Caco-2 (cell line): Measurements from ENCODE around the gene ALK. TPM values are rescaled to one million over a fixed set of nuclear protein-coding genes. Genes with fewer than 3 reads are reported as not detected.

Experiments
- BruUV-seq: library from RNA; stranded (reverse); fragments of 400-500 nt; replicated peaks from 2 replicates; lab custom pipeline; 2021; lab: Mats Ljungman, UMichigan
- CTCF ChIA-PET: fragments of 300-600 bp; sonication (Branson Sonifier 250); formaldehyde crosslinking; loops from one replicate; lab custom pipeline; 2022; ENCODE audit warnings: antibody characterized with exemption; lab: Charles Lee
- POLR2A ChIA-PET: fragments of 300-600 bp; sonication (Branson Sonifier 250); formaldehyde crosslinking; loops from one replicate; lab custom pipeline; 2022; ENCODE audit warnings: antibody characterized with exemption; lab: Charles Lee
- DNase-seq, 2 experiments: peaks; one replicate each; pipeline versions ENCODE4 v3.0.0 to v3.0.0-alpha.2; 2020 to 2022
- H3K27me3 ChIP-seq: replicated peaks from 2 replicates; pipeline ENCODE4 v1.6.0; 2011; ENCODE audit warnings: low read length; ENCODE audit not compliant: control insufficient read depth, insufficient read depth
- H3K36me3 ChIP-seq: 2 replicates; pipeline ENCODE4 v1.5.1; 2011; ENCODE audit warnings: low read length; ENCODE audit not compliant: control insufficient read depth, insufficient read depth
- H3K4me1 ChIP-seq: fragments of 250-450 bp; sonication (Bioruptor Pico); 2 replicates; pipeline ENCODE4 v1.5.1; 2020; ENCODE audit warnings: mild to moderate bottlenecking
- H3K4me3 ChIP-seq: 2 replicates; pipeline ENCODE4 v1.5.1; 2011; ENCODE audit warnings: low read depth, mild to moderate bottlenecking, control low read depth, low read length
- H3K9me3 ChIP-seq: fragments of 250-450 bp; sonication (Bioruptor Pico); 2 replicates; pipeline ENCODE4 v1.5.1; 2020; ENCODE audit warnings: mild to moderate bottlenecking, moderate library complexity
- H3K27ac Mint-ChIP-seq: one replicate; pipeline ENCODE4 v1.8.0; 2022; ENCODE audit warnings: mixed read lengths; ENCODE audit not compliant: unreplicated experiment
- H3K27me3 Mint-ChIP-seq: one replicate; pipeline ENCODE4 v1.8.0; 2022; ENCODE audit warnings: mixed read lengths; ENCODE audit not compliant: insufficient read depth, unreplicated experiment
- H3K36me3 Mint-ChIP-seq: one replicate; pipeline ENCODE4 v1.8.0; 2022; ENCODE audit warnings: mild to moderate bottlenecking, mixed read lengths; ENCODE audit not compliant: insufficient read depth, unreplicated experiment
- H3K4me1 Mint-ChIP-seq: one replicate; pipeline ENCODE4 v1.8.0; 2022; ENCODE audit warnings: low read depth, mixed read lengths; ENCODE audit not compliant: unreplicated experiment
- H3K4me3 Mint-ChIP-seq: one replicate; pipeline ENCODE4 v1.8.0; 2022; ENCODE audit warnings: mild to moderate bottlenecking, moderate library complexity, mixed read lengths; ENCODE audit not compliant: unreplicated experiment
- H3K9me3 Mint-ChIP-seq: one replicate; pipeline ENCODE4 v1.8.0; 2022; ENCODE audit warnings: mixed read lengths; ENCODE audit not compliant: unreplicated experiment
- intact Hi-C: fragments of 100-400 bp; cut with micrococcal nuclease; formaldehyde crosslinking; loops from one replicate; pipeline ENCODE4 v1.10.0; 2022; ENCODE audit not compliant: unreplicated experiment
- total RNA-seq: library from RNA; stranded (reverse); gene quantifications from 2 replicates; pipeline ENCODE4 v1.2.3, GENCODE V29; 2022
- TF ChIP-seq, protein P1 (sequence below), 2 experiments: fragments of 200-600 bp in 1 of 2; IDR thresholded peaks; 1 replicate in 1 of 2; 2 replicates in 1 of 2; pipeline versions ENCODE4 v1.5.1 to v1.8.0; 2011 to 2022; ENCODE audit warnings: antibody characterized with exemption in 1 of 2, control low read depth in 1 of 2, inconsistent platforms in 1 of 2, low read depth in 1 of 2, low read length in 1 of 2, mild to moderate bottlenecking in 1 of 2, moderate library complexity in 1 of 2; ENCODE audit not compliant: insufficient read depth in 1 of 2, severe bottlenecking in 1 of 2, unreplicated experiment in 1 of 2

ALK gene
- total RNA-seq, 1 experiment from 2014 or later: 0.11 TPM

DNA sequence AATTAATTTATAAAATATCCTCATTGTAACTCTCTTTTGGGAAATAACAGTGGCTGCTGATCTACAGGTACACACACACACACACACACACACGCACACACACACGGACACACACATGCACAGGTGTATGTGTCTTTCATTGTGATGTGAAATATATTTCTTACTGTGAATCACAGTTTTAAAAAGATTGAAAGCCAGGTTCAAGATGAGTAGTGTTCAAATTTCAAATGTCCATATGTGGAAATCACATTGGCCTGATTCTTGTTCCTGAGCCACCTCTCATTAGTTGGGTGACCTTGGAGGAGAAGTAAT, 372.4 kb downstream of the ALK start:
- Mint-ChIP-seq H3K9me3 (no peaks in the 10 kb centered on the region), H3K27ac (no peak overlapping the region)

GRCh38 chr2:29544917-29545316, 376.5 kb downstream of the ALK start:
- intact Hi-C loops: no loop called here
- TF ChIP-seq, protein P1, sequence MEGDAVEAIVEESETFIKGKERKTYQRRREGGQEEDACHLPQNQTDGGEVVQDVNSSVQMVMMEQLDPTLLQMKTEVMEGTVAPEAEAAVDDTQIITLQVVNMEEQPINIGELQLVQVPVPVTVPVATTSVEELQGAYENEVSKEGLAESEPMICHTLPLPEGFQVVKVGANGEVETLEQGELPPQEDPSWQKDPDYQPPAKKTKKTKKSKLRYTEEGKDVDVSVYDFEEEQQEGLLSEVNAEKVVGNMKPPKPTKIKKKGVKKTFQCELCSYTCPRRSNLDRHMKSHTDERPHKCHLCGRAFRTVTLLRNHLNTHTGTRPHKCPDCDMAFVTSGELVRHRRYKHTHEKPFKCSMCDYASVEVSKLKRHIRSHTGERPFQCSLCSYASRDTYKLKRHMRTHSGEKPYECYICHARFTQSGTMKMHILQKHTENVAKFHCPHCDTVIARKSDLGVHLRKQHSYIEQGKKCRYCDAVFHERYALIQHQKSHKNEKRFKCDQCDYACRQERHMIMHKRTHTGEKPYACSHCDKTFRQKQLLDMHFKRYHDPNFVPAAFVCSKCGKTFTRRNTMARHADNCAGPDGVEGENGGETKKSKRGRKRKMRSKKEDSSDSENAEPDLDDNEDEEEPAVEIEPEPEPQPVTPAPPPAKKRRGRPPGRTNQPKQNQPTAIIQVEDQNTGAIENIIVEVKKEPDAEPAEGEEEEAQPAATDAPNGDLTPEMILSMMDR (IDR thresholded peaks at IDR 0.05; ENCODE audit: insufficient read depth in 1 of 2, low read depth in 1 of 2, low read length in 1 of 2, severe bottlenecking in 1 of 2, unreplicated experiment in 1 of 2): no peak
- POLR2A ChIA-PET: no interaction called here
- H3K4me1 ChIP-seq: no peaks in the 10 kb centered on the region
- DNase-seq: no peak
- no peak overlapping the region for H3K4me3 ChIP-seq
- BruUV-seq: no TSS peak
- no peaks in the 10 kb centered on the region for H3K9me3 ChIP-seq
- H3K4me3 Mint-ChIP-seq: no peak overlapping the region
- no peaks in the 10 kb centered on the region for H3K36me3 Mint-ChIP-seq
- no peaks in the 10 kb centered on the region for H3K4me1 Mint-ChIP-seq
- H3K27me3 ChIP-seq: no peaks in the 10 kb centered on the region
- CTCF ChIA-PET: no interaction called here
- H3K36me3 ChIP-seq: no peaks in the 10 kb centered on the region
- peaks cover 22% of the 10 kb centered on the region for H3K27me3 Mint-ChIP-seq
- H3K9me3 Mint-ChIP-seq: no peaks in the 10 kb centered on the region
- H3K27ac Mint-ChIP-seq: no peak overlapping the region

More for the DNA sequence above, 372.4 kb downstream of the ALK start:
- POLR2A ChIA-PET: no interaction called here
- no peaks in the 10 kb centered on the region for H3K9me3 ChIP-seq
- TF ChIP-seq, protein P1 (IDR thresholded peaks at IDR 0.05; ENCODE audit: insufficient read depth in 1 of 2, low read depth in 1 of 2, low read length in 1 of 2, severe bottlenecking in 1 of 2, unreplicated experiment in 1 of 2): no peak
- DNase-seq: no peak
- intact Hi-C loops: no loop called here
- peaks cover 29% of the 10 kb centered on the region for H3K27me3 Mint-ChIP-seq
- no TSS peak for BruUV-seq
- no peak overlapping the region for H3K4me3 Mint-ChIP-seq
- no peaks in the 10 kb centered on the region for H3K27me3 ChIP-seq
- no peaks in the 10 kb centered on the region for H3K36me3 Mint-ChIP-seq
- no peaks in the 10 kb centered on the region for H3K4me1 ChIP-seq
- H3K4me1 Mint-ChIP-seq: no peaks in the 10 kb centered on the region
- H3K4me3 ChIP-seq: no peak overlapping the region
- no peaks in the 10 kb centered on the region for H3K36me3 ChIP-seq
- CTCF ChIA-PET: no interaction called here

DNA sequence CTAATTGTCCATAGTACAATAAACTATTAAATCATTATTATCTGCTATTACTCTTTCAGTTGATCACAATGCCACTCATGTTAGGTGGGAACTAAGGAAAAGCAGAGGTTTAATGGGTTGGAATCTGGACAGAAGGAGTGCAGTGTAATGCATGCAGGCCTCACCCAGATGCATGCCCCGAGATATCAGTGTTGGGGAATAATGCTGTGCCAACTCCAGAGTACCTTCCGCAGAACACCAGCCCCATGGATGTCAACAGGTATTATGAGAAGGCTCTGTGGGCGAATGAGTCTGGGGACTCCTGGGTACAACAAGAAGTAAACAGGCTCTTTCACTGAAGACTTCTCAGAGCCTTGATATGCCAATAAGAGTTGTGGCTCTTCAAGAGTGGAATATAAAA, 377.4 kb downstream of the ALK start:
- Mint-ChIP-seq H3K27me3 (peaks cover 22% of the 10 kb centered on the region), H3K27ac (no peak overlapping the region), H3K36me3 (no peaks in the 10 kb centered on the region), H3K4me3 (no peak overlapping the region), H3K4me1 (no peaks in the 10 kb centered on the region), H3K9me3 (no peaks in the 10 kb centered on the region)
- Histone ChIP-seq H3K4me1 (no peaks in the 10 kb centered on the region), H3K27me3 (no peaks in the 10 kb centered on the region), H3K36me3 (no peaks in the 10 kb centered on the region), H3K4me3 (no peak overlapping the region), H3K9me3 (no peaks in the 10 kb centered on the region)
- TF ChIP-seq, protein P1 (IDR thresholded peaks at IDR 0.05; ENCODE audit: insufficient read depth in 1 of 2, low read depth in 1 of 2, low read length in 1 of 2, severe bottlenecking in 1 of 2, unreplicated experiment in 1 of 2): no peak
- POLR2A ChIA-PET: no interaction called here
- intact Hi-C loops: no loop called here
- BruUV-seq: no TSS peak
- DNase-seq: no peak
- CTCF ChIA-PET: no interaction called here
